GM10248 (cell line): ENCODE results near the gene TP53INP2.

Source experiments
- CTCF ChIA-PET: fragments of 300-600 bp; sonication (Branson Sonifier 250); formaldehyde crosslinking; extraction: SDS; loops from one replicate; lab custom pipeline; 2021; ENCODE audit warnings: antibody characterized with exemption; lab: Yijun Ruan, JAX
- POLR2A ChIA-PET: fragments of 350-650 bp; sonication (Branson Sonifier 250); formaldehyde crosslinking; extraction: SDS; loops from one replicate; lab custom pipeline; 2020; ENCODE audit warnings: antibody characterized with exemption; lab: Yijun Ruan, JAX
- DNase-seq: peaks from one replicate; pipeline ENCODE4 v3.0.0; 2012; ENCODE audit errors: extremely low spot score
- CTCF ChIP-seq: IDR thresholded peaks from 2 replicates; pipeline ENCODE4 v1.5.1; 2012; ENCODE audit warnings: mild to moderate bottlenecking, low read depth; ENCODE audit errors: extremely low read depth, missing control alignments, control extremely low read depth

Gene TP53INP2

DNA sequence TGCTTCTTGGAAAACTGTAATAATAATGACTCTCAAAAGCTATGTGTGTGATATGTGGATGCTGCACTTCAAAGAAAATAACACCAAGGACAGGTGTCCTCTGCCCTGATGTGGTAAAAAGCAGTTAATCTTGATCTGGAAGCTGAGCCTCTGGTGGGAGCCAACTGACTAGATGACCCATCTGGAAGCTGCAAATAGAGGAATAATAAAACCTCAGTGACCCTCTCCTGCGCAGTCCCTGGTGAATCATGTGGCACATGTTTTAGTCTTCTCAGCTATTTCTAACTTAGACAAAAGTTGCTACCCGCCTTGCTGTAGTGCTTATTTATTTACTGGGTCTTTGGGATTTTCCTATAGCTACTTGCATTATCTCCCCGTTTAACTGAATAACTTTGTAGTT lies 47.3 kb downstream of the TP53INP2 start:
- POLR2A ChIA-PET = no interaction called here
- no peak for TF ChIP-seq CTCF
- DNase-seq = no peak
- CTCF ChIA-PET = interaction anchor here (0.8 to 11.6 kb wide), 5 partner anchors 8 to 439 kb away, joined by 3 to 111 read pairs (median 4); no protein-coding TSS in a partner anchor

DNA sequence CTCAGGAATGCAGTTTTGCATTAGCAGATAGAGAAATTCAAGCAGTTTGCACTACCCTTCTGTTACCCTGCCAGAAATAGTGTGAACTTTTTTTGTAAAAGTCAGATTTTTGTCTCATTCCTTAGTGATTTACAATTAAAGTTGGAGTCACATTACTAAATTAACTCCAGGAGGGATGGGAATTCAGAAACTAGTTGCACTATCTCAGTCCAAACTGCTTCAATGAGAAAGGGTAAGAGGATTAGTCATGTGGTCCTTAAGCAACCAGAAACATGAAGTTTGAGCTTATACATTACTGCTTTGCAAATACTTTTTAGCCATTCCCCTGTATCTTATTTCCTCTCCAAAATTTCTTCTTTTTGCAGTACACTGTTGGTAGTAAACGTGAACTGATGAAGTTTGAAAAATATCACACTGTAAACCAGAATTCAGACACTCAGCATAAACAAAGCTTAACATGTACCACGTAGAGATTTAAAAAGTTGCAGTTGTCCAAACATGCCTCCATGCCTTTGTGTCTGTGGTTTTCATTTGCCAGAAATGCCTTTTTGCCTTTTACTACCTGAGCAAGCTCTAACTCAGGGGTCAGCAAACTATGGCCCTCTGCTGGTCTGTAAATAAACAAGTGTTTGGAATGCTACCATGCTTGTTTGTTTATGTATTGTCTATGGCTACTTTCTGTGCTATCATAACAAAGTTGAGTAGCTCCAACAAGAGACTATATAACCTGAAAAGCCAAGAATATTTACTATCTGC lies 49.7 kb downstream of the TP53INP2 start:
- CTCF ChIA-PET = interaction anchor here (0.8 to 11.6 kb wide), 6 partner anchors 12 to 441 kb away, joined by 3 to 111 read pairs (median 6); no protein-coding TSS in a partner anchor
- POLR2A ChIA-PET = no interaction called here
- peak; percentile 35 for TF ChIP-seq CTCF
- no peak for DNase-seq

DNA sequence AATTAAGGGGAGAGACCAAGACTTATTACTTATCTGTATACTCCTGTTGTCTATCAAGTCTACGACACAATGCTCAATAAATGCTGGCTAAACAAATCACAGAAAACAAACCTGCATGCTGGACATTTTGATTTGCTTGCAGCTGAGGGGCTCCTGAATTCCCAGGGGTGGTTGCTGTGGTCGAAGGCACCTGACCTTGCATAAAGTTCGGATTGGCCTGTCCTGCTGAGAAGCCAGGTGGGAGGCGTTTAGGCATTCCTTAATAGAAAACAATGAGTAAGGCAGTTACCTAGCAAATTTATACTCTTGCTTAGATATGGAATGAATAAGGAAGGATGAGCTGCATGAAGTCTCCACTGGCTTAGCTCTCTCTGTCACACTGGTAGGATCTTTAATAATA lies 50.5 kb downstream of the TP53INP2 start:
- TF ChIP-seq CTCF = no peak
- DNase-seq = no peak
- CTCF ChIA-PET = interaction anchor here (0.8 to 11.6 kb wide), 5 partner anchors 13 to 442 kb away, joined by 3 to 111 read pairs (median 6); no protein-coding TSS in a partner anchor
- POLR2A ChIA-PET = no interaction called here

- ChIA-PET CTCF (interaction anchor here (1.4 to 11.6 kb wide), 3 partner anchors 12 to 36 kb away, joined by 4 to 111 read pairs (median 6); no protein-coding TSS in a partner anchor), POLR2A (no interaction called here)
- peak; percentile 56 for DNase-seq
- TF ChIP-seq CTCF = no peak
These were observed 51.2 kb downstream of the TP53INP2 start for GRCh38 chr20:34755367-34755766.

DNA sequence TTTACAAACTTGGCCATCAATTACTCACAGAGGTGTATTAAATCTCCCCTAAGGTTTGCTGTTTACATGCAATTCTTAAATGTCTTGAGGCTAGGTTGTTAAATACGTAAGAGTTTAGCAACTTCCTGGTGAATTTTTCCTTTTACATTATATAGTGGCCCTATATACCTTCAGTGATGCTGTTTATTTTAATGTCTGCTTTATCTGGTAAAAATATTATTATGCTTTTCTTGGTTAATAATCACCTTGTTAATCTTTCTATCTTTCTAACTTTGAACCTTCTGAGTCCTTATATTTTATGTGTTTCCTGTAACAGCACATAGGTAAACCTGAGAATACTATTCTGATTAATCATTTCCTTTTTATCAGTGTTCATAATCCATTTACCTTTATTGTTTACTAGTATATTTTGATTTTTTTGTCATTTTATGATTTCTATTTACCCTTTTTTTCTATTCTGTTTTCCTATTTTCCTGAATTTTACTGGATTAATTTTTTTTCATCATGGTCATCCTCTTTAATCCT lies 57.9 kb downstream of the TP53INP2 start:
- DNase-seq = no peak
- no peak for TF ChIP-seq CTCF
- CTCF ChIA-PET = interaction anchor here (1.2 to 8.4 kb wide), 4 partner anchors 42 to 449 kb away, joined by 3 to 94 read pairs (median 4); no protein-coding TSS in a partner anchor
- POLR2A ChIA-PET = no interaction called here
